NCI-H1105 (cell line): Measurements from ENCODE around the gene UBE3C.
"Not testable (repeated sequence)": the region's sequence is repeated elsewhere in the genome, so short reads cannot be mapped to it uniquely, and the experiment has no call there.

Source experiments
- DNase-seq: peaks from one replicate; lab custom pipeline; 2025; lab: John Stamatoyannopoulos, UW

UBE3C gene

GRCh38 chr7:157271991-157272324, 133.2 kb downstream of the UBE3C start:
- no peak for DNase-seq

- DNase-seq = no peak
These were observed 133.9 kb downstream of the UBE3C start for GRCh38 chr7:157272351-157273207.

GRCh38 chr7:157273208-157274093, 134.7 kb downstream of the UBE3C start:
- peak; percentile 23 for DNase-seq

GRCh38 chr7:157274094-157274634, 135.4 kb downstream of the UBE3C start:
- DNase-seq = not testable (repeated sequence)

GRCh38 chr7:157274991-157275427, 136.3 kb downstream of the UBE3C start:
- DNase-seq = no peak

- no peak for DNase-seq
These were observed 137.4 kb downstream of the UBE3C start for GRCh38 chr7:157276091-157276561.

GRCh38 chr7:157276731-157277562, 138.2 kb downstream of the UBE3C start:
- DNase-seq = peak; percentile 28

- DNase-seq = not testable (repeated sequence)
These were observed 138.8 kb downstream of the UBE3C start for GRCh38 chr7:157277568-157277967.

GRCh38 chr7:157278167-157278790, 139.6 kb downstream of the UBE3C start:
- DNase-seq = no peak

- DNase-seq = no peak
These were observed 140.3 kb downstream of the UBE3C start for GRCh38 chr7:157278791-157279724.

- no peak for DNase-seq
These were observed 141.1 kb downstream of the UBE3C start for GRCh38 chr7:157279741-157280215.

- DNase-seq = no peak
These were observed 141.6 kb downstream of the UBE3C start for GRCh38 chr7:157280216-157280841.

GRCh38 chr7:157281221-157281998, 142.7 kb downstream of the UBE3C start:
- DNase-seq = no peak

GRCh38 chr7:157282141-157282801, 143.5 kb downstream of the UBE3C start:
- DNase-seq = no peak

- DNase-seq = no peak
These were observed 145.7 kb downstream of the UBE3C start for GRCh38 chr7:157284229-157285014.

- DNase-seq = no peak
These were observed 152.8 kb downstream of the UBE3C start for GRCh38 chr7:157291404-157292080.

GRCh38 chr7:157292258-157292657, 153.5 kb downstream of the UBE3C start:
- DNase-seq = no peak
